Naive B cell (primary cell): ENCODE data around the gene PBRM1. TPM values are rescaled to one million over a fixed set of nuclear protein-coding genes. Genes with fewer than 3 reads are reported as not detected.

Experiments
- ATAC-seq, 2 donors: fragments of 150-1000 bp; cut with Tn5 transposase; 2 replicates each; pipeline ENCODE4 v1.10.0; 2021; ENCODE audit warnings: low read depth in 2 of 2, mild to moderate bottlenecking in 2 of 2, moderate library complexity in 2 of 2
- DNase-seq: peaks from one replicate; pipeline ENCODE4 v3.0.0; 2022
- H3K27ac Mint-ChIP-seq, 6 donors: one replicate each; pipeline ENCODE4 v1.8.0; 2020 to 2022; ENCODE audit warnings: mild to moderate bottlenecking in 6 of 6, mixed read lengths in 6 of 6, moderate library complexity in 5 of 6, inconsistent platforms in 2 of 6
- H3K27me3 Mint-ChIP-seq, 3 donors: one replicate each; pipeline ENCODE4 v1.8.0; 2021 to 2022; ENCODE audit warnings: mixed read lengths in 3 of 3, mild to moderate bottlenecking in 1 of 3
- H3K36me3 Mint-ChIP-seq, 2 donors: one replicate each; pipeline ENCODE4 v1.8.0; 2020 to 2022; ENCODE audit warnings: mixed read lengths in 2 of 2, inconsistent platforms in 1 of 2, mild to moderate bottlenecking in 1 of 2
- H3K4me1 Mint-ChIP-seq, 3 donors: one replicate each; pipeline ENCODE4 v1.8.0; 2020 to 2022; ENCODE audit warnings: mixed read lengths in 3 of 3, inconsistent platforms in 1 of 3, mild to moderate bottlenecking in 1 of 3, moderate library complexity in 1 of 3
- H3K4me3 Mint-ChIP-seq, 8 donors: one replicate each; pipeline ENCODE4 v1.8.0; 2020 to 2022; ENCODE audit warnings: mild to moderate bottlenecking in 8 of 8, mixed read lengths in 8 of 8, moderate library complexity in 8 of 8, inconsistent platforms in 2 of 8
- H3K9me3 Mint-ChIP-seq, 7 donors: one replicate each; pipeline ENCODE4 v1.8.0; 2020 to 2022; ENCODE audit warnings: mixed read lengths in 7 of 7, mild to moderate bottlenecking in 5 of 7, inconsistent platforms in 2 of 7, moderate library complexity in 1 of 7
- polyA plus RNA-seq, 6 donors: library from polyadenylated mRNA; unstranded; fragments of 300-500 nt; fragmentation: Illumina TruSeq; gene quantifications; one replicate each; pipeline ENCODE4 v1.2.3, GENCODE V29; 2021; ENCODE audit warnings: low read depth in 6 of 6

Gene PBRM1
- polyA plus RNA-seq, 6 donors from 2014 or later = 88.7 to 133 (median 95.8) TPM

DNA sequence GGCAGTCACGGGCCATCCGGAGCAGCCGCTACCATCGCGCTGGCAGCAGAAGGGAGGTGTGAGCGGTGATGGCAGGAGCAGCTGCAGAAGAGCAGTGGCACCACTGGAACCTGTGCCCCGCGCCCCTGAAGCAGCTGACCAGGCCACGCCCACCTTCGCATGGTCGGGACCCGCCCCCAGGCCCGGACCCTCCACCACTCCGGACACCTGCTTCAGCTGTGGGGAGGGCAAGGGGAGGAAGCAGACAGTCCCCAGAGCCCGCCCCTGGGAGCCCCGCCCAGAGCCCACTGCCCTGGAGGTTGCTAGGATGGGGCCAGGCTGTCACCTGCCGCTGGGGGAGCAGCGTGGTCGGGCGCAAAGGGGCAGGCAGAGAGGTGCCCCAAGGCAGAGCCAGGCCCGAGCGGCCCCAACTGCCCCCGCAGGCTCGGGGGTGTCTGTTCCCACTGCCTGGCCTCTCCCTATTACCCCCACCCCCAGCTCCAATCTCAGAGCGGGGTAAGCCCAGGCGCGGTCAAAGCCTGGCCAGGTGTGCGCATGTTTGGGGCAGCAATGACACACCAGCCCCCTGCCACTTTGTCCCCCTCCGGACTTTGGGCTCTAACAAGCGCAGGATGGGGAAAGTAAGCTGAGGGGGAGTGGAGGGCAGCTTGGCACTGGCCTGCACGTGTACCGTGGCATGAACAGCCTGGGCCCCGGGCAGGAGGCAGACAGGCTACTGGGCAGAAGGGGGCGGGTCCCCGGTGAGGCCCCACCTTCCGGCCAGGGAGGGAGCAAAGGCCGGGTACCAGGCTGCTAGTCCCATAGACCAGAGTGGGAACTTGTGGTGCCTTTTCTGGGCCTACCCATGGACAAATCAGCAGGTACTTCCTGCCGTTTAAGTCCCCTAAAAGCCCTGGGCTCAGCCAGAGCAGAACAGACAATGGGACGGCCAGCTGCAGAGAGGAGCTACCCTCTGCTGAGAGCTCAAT, 28.9 kb upstream of the PBRM1 start:
- Mint-ChIP-seq H3K36me3 (peaks cover 4 to 8% of the 10 kb centered on the region in 2 donors), H3K27ac (no peak overlapping the region), H3K4me1 (peaks cover 8 to 18% (median 16%) of the 10 kb centered on the region in 3 donors), H3K27me3 (no peaks in the 10 kb centered on the region), H3K9me3 (peaks cover 0 to 6% (median under 1%) of the 10 kb centered on the region in 7 donors), H3K4me3 (no peak overlapping the region)
- DNase-seq (no peak), ATAC-seq (no peak)

DNA sequence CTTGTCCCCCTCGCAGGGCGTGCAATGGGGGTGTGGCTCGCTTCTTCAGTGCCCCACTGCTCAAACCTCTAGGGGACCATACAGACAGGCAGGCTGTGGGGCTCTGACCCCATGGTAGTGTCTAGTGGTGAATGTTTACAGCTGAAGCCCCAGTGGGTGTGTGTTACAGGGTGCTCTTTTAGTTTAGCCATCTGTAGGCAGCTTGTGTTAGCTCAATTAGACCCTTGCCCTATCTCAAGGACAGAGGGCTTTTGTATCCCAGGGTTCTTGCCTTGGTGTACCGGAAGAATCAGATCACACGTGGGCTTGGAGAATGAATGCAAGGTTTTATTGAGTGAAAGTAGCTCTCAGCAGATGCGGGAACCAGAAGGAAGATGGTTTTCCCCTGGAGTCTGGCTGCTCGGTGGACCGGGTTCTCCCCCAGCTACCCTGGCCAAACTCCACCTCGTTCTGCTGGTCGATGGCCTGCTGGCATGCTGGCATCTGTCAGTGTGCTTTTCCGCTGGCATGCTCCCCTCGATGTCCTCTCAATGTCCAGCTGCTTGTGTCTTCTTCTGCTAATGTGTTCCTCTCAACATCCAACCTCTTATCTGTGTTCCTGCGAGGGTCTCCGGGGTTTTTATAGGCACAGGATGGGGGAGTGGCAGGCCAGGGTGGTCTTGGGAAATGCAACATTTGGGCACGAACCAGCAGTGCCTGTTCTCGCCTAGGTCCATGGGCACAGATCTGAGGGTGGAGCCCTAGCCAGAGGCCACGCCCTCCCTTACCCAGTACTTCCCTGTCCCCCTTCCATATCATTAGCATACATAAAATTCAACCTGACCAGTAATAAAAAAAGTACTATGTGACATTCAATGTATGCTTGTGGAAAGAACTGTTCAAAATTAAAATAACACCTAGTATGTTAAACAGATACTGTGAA, 26.8 kb upstream of the PBRM1 start:
- H3K36me3 Mint-ChIP-seq = peaks cover 0 to 4% of the 10 kb centered on the region in 2 donors

DNA sequence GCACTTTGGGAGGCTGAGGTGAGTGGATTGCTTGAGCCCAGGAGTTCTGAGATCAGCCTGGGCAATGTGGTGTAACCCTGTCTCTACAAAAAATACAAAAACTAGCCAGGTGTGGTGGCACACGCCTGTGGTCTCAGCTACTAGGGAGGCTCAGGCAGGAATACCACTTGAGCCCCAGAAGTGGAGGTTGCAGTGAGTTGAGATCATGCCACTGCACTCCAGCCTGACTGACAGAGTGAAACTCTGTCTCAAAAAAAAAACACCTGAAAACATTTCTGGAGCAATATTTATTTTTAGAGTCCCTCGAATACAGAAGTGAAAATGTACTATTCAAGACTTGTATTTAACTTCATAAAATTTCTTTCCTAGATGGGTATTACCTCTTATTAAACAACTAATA, 24.8 kb upstream of the PBRM1 start:
- no peaks in the 10 kb centered on the region for H3K36me3 Mint-ChIP-seq
- DNase-seq (peak; percentile 12), ATAC-seq (no peak)
- peaks cover 13 to 47% (median 28%) of the 10 kb centered on the region in 3 donors for H3K4me1 Mint-ChIP-seq
- peak overlapping the region; percentile 18 to 93 (median 69) for H3K27ac Mint-ChIP-seq
- no peaks in the 10 kb centered on the region for H3K9me3 Mint-ChIP-seq
- H3K4me3 Mint-ChIP-seq = peak overlapping the region in 5 of 8 donors; percentile 25 to 82 (median 58)
- no peaks in the 10 kb centered on the region for H3K27me3 Mint-ChIP-seq

More for the DNA sequence above, 26.8 kb upstream of the PBRM1 start:
- Mint-ChIP-seq H3K27ac (peak overlapping the region in 2 of 6 donors; percentile 20 to 76), H3K4me3 (no peak overlapping the region), H3K27me3 (no peaks in the 10 kb centered on the region), H3K9me3 (no peaks in the 10 kb centered on the region), H3K4me1 (peaks cover 9 to 30% (median 23%) of the 10 kb centered on the region in 3 donors)
- ATAC-seq = no peak
- DNase-seq = no peak

DNA sequence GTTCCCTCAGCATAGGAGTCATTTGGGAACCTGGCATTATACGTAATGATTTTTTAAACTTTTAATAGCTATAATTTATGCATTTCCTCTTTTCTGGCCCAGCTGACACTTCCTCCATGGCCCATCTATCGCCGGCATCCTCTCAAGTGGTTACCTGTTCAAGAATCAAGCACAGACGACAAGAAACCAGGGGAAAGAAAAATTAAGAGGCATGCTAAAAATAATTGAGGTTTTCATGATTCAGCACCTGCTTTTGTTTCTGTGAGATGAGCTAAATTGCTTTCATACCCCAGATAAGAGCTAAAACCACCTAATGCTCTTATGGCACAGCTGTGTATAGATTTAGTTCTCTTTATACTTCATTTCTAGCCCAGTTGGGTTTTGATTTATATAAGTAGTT, 21.9 kb upstream of the PBRM1 start:
- DNase-seq (peak; percentile 32), ATAC-seq (no peak)
- peak overlapping the region; percentile 7 to 95 (median 80) for H3K27ac Mint-ChIP-seq
- H3K36me3 Mint-ChIP-seq = no peaks in the 10 kb centered on the region
- H3K4me3 Mint-ChIP-seq = peak overlapping the region; percentile 36 to 98 (median 86)
- H3K27me3 Mint-ChIP-seq = no peaks in the 10 kb centered on the region
- peaks cover 18 to 62% (median 36%) of the 10 kb centered on the region in 3 donors for H3K4me1 Mint-ChIP-seq
- no peaks in the 10 kb centered on the region for H3K9me3 Mint-ChIP-seq

DNA sequence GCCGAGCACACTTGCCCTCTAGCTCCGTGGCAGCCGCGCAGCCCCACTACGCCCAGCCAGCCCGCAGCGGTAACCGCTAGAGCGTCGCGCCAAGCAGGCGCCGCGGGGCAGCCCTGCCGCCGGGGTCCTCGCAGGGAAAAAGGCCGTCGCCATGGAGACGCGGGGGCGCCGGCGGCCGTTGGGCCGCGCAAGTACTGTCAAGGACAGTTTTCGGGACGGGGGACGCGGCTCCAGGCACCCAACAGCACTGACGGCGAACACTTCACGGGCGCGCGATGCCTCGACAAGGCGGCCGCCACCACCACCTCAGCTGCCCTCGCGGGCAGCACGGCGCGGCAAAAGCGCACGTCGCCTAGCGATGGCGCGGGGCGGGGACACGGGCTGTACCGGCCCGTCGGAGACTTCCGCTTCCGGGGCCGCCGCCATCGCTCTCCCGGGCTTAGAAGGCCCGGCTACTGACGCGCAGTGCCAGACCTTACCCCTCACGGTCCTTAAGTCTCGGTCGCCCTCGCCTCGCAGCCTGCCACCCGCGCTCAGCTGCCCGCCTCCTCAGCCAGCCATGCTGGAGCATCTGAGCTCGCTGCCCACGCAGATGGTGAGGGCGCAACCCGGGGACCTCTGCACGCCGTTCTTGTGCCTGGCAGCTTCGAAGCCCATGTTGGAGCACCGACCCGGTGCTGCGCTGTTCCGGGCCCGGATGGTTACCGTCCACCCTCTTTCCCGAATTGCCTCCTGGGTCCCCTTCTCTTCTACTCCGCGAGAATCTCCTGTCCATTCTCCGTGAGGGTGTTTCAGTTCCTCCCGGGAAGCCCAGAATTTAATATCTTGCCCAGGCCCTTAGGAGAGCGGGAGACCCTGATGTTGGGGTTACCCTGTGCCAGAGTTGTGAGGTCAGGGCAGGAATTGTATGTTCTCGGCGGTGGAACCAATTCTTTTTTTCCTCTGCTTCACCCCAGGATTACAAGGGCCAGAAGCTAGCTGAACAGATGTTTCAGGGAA, 20.3 kb upstream of the PBRM1 start, which contains the start of the genes GLT8D1 and SPCS1:
TSS of gene GLT8D1 (minus strand) at position 104 of the 999 bp plus-strand sequence. CDS start 5,331 bp downstream, outside the sequence.
TSS of gene SPCS1 (plus strand) at position 419 of the 999 bp plus-strand sequence. CDS start at position 560, 141 bp downstream.
- Mint-ChIP-seq H3K4me1 (peaks cover 18 to 62% (median 36%) of the 10 kb centered on the region in 3 donors), H3K27me3 (no peaks in the 10 kb centered on the region), H3K9me3 (no peaks in the 10 kb centered on the region), H3K36me3 (no peaks in the 10 kb centered on the region), H3K4me3 (peak within 1 kb of the TSS; percentile 92 to 98 (median 94)), H3K27ac (peak within 1 kb of the TSS; percentile 94 to 98 (median 95))
- ATAC-seq (peak; percentile 87 to 89), DNase-seq (peak; percentile 89)

DNA sequence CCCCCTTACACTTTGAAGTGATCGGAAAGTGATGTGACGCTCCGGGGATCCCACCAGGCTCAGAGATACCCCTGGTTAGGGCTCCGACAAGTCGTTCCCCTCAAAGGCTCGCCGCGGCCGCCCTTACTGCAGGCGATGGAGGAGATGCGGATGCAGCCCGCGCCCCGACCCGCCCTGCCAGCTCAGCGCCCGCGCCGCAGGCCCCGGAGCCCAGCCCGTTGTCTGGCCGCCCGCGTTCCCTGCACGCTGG, 19.6 kb upstream of the PBRM1 start:
- Mint-ChIP-seq H3K4me3 (peak overlapping the region; percentile 92 to 98 (median 94)), H3K9me3 (no peaks in the 10 kb centered on the region), H3K36me3 (no peaks in the 10 kb centered on the region), H3K27ac (peak overlapping the region; percentile 76 to 98 (median 95)), H3K27me3 (no peaks in the 10 kb centered on the region), H3K4me1 (peaks cover 18 to 57% (median 33%) of the 10 kb centered on the region in 3 donors)
- ATAC-seq (peak in 1 of 2 donors; percentile 52), DNase-seq (no peak)

DNA sequence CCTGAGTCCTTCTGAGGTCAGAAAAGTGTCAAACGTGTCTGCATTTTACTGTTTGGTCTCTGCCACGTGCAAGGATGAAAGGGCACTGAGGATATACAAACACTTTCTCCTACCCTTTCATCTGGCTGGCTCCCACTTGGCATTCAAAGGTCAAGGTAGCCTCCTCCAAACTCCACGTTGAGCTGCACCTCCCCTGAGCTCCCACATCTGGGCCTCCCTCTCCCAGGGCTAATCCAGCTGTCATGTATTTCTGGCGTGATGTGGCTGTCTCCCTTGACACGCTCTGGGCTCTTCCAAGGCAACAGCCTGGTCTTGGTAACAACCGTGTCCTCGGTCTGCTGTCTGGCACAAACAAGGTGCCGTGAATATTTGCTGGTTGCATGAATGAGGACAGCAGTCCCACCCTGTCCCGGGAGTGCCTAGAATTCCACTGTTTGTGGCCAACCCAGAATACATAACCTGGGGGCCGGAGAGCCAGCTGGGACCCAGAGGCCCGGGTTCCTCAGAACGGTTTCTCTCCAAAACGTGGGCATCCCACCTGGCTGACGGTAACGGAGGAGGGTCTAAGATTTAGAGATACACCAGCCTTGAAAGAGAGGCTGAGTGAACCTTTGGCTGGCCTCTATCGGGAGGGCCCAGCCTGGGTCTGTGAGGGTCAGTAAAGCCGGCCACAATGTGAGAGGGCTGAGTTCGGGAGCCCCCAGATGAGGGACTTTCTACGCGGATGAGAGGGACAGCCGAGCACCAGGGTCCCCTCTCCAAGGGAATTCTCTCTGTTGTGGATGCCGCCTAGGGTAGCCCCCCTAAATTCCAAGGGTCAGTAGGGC, 19.1 kb upstream of the PBRM1 start:
- ATAC-seq (no peak), DNase-seq (peak; percentile 5)
- Mint-ChIP-seq H3K27ac (peak overlapping the region; percentile 76 to 96 (median 95)), H3K36me3 (no peaks in the 10 kb centered on the region), H3K4me1 (peaks cover 18 to 52% (median 28%) of the 10 kb centered on the region in 3 donors), H3K9me3 (no peaks in the 10 kb centered on the region), H3K27me3 (no peaks in the 10 kb centered on the region), H3K4me3 (peak overlapping the region; percentile 92 to 98 (median 94))

DNA sequence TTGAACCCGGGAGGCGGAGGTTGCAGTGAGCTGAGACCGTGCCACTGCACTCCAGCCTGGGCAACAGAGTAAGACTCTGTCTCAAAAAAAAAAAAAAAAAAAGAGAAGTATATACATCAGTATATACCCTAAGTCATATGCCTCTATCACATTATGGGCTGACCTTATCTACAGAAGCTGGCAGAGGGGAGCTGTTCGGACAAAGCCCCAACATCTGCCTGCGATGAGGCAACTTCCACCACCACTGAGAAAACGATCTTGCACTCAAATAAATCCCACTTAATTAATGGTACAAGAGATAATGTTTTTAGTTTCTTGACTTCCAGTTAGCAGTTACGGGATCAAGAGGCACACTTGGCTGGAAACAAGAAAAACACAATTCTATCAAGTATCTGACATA, 17.6 kb upstream of the PBRM1 start:
- Mint-ChIP-seq H3K36me3 (no peaks in the 10 kb centered on the region), H3K27ac (peak overlapping the region in 1 of 6 donors; percentile 56), H3K27me3 (no peaks in the 10 kb centered on the region), H3K4me1 (peaks cover 18 to 41% (median 26%) of the 10 kb centered on the region in 3 donors), H3K9me3 (no peaks in the 10 kb centered on the region), H3K4me3 (peak overlapping the region in 5 of 8 donors; percentile 9 to 98 (median 37))
- ATAC-seq = no peak
- no peak for DNase-seq

DNA sequence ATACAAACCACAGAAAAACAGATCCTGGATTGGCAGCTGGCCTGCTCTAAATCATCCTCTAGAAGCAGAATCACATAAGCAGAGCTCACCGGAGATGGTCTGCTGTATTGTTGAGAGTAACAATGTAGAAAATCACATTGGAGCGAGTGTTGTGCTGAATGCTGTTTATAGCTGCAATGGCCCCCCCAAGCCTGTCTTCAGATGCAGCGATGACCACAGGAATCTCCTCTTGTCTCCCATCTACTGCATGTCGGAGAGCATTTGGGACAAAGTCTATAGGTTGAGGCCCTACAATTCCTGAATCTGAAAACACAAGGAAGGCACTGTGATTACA, 11.9 kb upstream of the PBRM1 start:
- Mint-ChIP-seq H3K4me3 (no peak overlapping the region), H3K36me3 (peaks cover 15 to 23% of the 10 kb centered on the region in 2 donors), H3K27me3 (no peaks in the 10 kb centered on the region), H3K4me1 (peaks cover 4 to 8% (median 7%) of the 10 kb centered on the region in 3 donors), H3K9me3 (no peaks in the 10 kb centered on the region), H3K27ac (peak overlapping the region in 5 of 6 donors; percentile 36 to 88 (median 52))
- ATAC-seq (no peak), DNase-seq (no peak)

DNA sequence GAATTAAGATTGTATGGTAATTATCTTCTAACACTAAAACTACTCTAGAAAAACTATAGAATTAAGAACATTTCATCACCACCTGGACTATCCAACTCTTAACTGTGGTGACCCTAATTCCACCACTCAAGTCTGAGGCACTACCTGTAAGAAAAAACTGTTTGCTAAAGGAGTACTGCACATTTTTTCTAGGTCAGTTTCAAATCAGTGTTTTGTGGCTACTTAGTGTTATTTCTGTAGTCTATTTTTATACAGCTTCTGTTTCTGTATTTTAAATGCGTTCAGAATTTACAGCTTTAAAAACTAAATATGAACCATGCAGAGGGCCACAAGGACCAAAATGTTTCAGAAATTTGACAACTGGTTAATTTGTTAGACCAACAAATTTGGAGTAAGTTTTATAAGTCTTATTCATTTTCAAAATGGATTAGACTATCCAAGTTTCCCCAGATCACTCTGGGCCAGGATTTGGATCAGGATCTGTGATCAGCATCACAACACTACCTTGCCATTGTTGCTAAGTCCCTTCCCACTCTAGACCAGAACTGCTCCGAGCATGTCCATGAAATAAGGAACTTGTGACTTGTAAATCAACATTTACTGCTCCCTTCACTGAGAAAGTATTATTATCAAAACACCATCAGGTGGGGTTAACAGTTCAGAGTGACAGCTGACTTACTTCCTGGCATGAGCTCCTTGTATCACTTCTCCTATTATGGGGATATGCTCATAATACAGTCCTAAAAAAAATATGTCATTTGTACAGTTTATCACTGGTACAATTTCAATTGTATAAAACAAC, 11.3 kb upstream of the PBRM1 start:
- Mint-ChIP-seq H3K36me3 (peaks cover 16 to 23% of the 10 kb centered on the region in 2 donors), H3K27me3 (no peaks in the 10 kb centered on the region), H3K4me3 (no peak overlapping the region), H3K9me3 (no peaks in the 10 kb centered on the region), H3K4me1 (peaks cover 4 to 8% (median 7%) of the 10 kb centered on the region in 3 donors), H3K27ac (peak overlapping the region in 4 of 6 donors; percentile 36 to 88 (median 64))
- DNase-seq = no peak
- peak in 1 of 2 donors; percentile 68 for ATAC-seq
